T-helper 22 cell (primary cell): ENCODE results near the gene HAPLN1.

ENCODE experiments used
- DNase-seq: peaks from one replicate; pipeline ENCODE4 v3.0.0-alpha.2; 2020; ENCODE audit warnings: low read depth

HAPLN1 gene

GRCh38 chr5:83641946-83642345, 78.7 kb downstream of the HAPLN1 start:
- DNase-seq = no peak

GRCh38 chr5:83639911-83640310, 80.7 kb downstream of the HAPLN1 start:
- DNase-seq = no peak

GRCh38 chr5:83636156-83636555, 84.5 kb downstream of the HAPLN1 start:
- DNase-seq = no peak

- no peak for DNase-seq
Measured at GRCh38 chr5:83633285-83633684, 87.4 kb downstream of the HAPLN1 start.

GRCh38 chr5:83632874-83633273, 87.8 kb downstream of the HAPLN1 start:
- DNase-seq = no peak

- no peak for DNase-seq
Measured at GRCh38 chr5:83628360-83628759, 92.3 kb downstream of the HAPLN1 start.

- DNase-seq = no peak
Measured at GRCh38 chr5:83614841-83615240, 105.8 kb downstream of the HAPLN1 start.

GRCh38 chr5:83608122-83608521, 112.5 kb downstream of the HAPLN1 start:
- no peak for DNase-seq

GRCh38 chr5:83595217-83595616, 125.4 kb downstream of the HAPLN1 start:
- DNase-seq = no peak

- DNase-seq = no peak
Measured at GRCh38 chr5:83590966-83591365, 129.7 kb downstream of the HAPLN1 start.

GRCh38 chr5:83589786-83590185, 130.9 kb downstream of the HAPLN1 start:
- DNase-seq = no peak
